ENCODE measurements around the gene IGSF3. TPM values are rescaled to one million over a fixed set of nuclear protein-coding genes. Genes with fewer than 3 reads are reported as not detected.

Gene IGSF3
- total and polyA plus RNA-seq, 2 of the 13 experiments (the other 11 are each of a cell fraction or from before 2014, with no cell fraction given), result 0.11 to 0.16 TPM

DNA sequence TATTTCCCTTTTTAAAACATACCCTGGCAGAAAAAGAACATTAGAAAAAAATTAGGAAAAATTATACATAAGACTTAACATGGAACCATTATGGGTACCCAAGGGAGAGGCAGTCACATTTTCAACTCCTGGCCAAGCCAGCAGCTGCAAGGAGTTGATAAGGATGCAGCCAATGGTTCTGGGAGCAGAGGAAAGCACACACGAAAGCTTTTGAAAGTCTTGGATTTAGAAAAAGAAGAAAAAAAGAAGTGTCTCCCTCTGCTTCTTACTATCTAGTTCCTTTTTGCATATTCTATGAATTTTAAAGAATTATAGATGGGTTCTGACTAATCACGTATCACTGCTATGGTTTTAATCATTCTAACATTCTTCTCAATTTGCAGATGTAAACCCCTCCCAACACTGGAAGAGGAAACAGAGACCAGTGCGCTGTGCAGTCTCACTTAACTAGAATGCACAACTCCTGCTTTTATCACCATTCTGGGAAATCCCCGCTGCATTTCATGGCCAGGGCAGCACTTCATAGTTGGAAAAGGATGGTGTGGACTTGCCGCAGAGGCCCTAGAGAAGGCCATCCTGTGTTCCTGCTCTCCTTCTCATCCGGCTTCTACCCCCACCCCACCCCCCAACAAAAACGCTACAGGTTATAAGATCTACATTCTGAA is 94.0 kb downstream of the IGSF3 start (continued):
- TF ChIP-seq, protein P1, sequence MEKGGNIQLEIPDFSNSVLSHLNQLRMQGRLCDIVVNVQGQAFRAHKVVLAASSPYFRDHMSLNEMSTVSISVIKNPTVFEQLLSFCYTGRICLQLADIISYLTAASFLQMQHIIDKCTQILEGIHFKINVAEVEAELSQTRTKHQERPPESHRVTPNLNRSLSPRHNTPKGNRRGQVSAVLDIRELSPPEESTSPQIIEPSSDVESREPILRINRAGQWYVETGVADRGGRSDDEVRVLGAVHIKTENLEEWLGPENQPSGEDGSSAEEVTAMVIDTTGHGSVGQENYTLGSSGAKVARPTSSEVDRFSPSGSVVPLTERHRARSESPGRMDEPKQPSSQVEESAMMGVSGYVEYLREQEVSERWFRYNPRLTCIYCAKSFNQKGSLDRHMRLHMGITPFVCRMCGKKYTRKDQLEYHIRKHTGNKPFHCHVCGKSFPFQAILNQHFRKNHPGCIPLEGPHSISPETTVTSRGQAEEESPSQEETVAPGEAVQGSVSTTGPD (CRISPR knock-in tag; IDR thresholded peaks at IDR 0.05), result no peak
- TF ChIP-seq ZNF841 (CRISPR knock-in tag; IDR thresholded peaks at IDR 0.05; ENCODE audit: borderline replicate concordance), result no peak
- no peak for TF ChIP-seq ZNF331 (CRISPR knock-in tag; IDR thresholded peaks at IDR 0.05)

DNA sequence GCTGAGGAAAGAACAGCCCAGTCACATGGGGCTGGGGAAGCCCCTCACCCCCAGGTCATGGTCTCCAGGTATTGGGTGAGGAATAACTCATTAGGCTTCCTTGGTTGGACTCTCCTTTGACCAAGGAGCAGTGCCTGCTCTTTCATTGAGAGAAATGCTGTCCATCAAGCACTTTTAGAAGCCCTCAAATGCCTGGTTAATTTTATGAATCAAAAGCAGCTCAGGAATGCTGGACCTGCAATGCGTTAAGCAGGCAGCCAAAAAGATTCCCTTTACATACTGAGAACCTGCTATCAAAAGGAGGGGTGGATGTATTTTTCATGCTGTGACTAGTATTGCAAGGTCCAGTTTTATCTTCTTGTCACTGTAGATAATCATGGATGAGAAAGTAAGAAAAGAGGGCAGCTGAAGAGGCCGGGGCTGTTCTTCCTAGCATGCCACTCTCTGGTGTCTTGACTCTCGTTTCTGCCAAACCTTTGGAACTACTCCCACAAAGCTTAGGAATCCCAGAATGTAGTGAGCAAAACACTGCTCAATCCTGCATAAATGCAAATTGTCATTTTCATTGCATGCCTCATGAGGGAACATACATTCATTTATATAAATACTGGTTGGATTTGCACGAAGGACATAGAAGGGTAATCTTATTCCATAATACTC is 94.6 kb downstream of the IGSF3 start:
- H3K79me2 ChIP-seq (ENCODE audit: insufficient read depth, low read length), result no peaks in the 10 kb centered on the region
- FAIRE-seq (no peak), DNase-seq (ENCODE audit: low spot score) (no peak), ATAC-seq (no peak)
- H3K4me1 ChIP-seq (ENCODE audit: insufficient read depth, low read length), result peaks cover 33% of the 10 kb centered on the region
- peaks cover 0 to 20% of the 10 kb centered on the region in 2 experiments; a peak in 2 of 5 replicates for H3K27me3 ChIP-seq (ENCODE audit: control insufficient read depth in 1 of 2, insufficient read depth in 2 of 2, low read length in 2 of 2)
- no TSS peak for BruUV-seq (replicated peaks)
- H4K20me1 ChIP-seq (ENCODE audit: insufficient read depth, low read length), result no peaks in the 10 kb centered on the region; the same call in 1 of the 2 replicates
- H3K9ac ChIP-seq (ENCODE audit: insufficient read depth, low read depth, low read length), result no peak overlapping the region
- H3K9me3 ChIP-seq (ENCODE audit: low read length), result no peaks in the 10 kb centered on the region
- in situ Hi-C loops (cut with HindIII; ENCODE audit: extremely low pct_ligation_motif_present, low pct_unique_long_range_greater_than_20kb) (no loop called here), intact Hi-C loops (cut with micrococcal nuclease; ENCODE audit: unreplicated experiment) (loop anchor here (5.0 to 10.0 kb wide), 4 partner anchors 46 to 242 kb away; no protein-coding TSS in a partner anchor)
- ChIA-PET CTCF (ENCODE audit: low intra/inter-chr PET ratio, low total read pairs) (no interaction called here), POLR2A (no interaction called here)
- no peak overlapping the region for H2AFZ ChIP-seq (ENCODE audit: low read length)
- 47% methylated on average over 4 of the region's 4 CpGs for WGBS (ENCODE audit: low lambda C conversion rate)
- no peak overlapping the region for H3K27ac ChIP-seq (ENCODE audit: extremely low read length, insufficient read depth, low read length)
- no peak overlapping the region for H3K4me3 ChIP-seq (replicated peaks in 1 of 3; ENCODE audit: insufficient read depth in 1 of 3, low read depth in 2 of 3, low read length in 3 of 3)
- TF ChIP-seq NFIB (CRISPR knock-in tag; IDR thresholded peaks at IDR 0.05; ENCODE audit: borderline replicate concordance), result no peak
- no peak for TF ChIP-seq ZNF605 (CRISPR knock-in tag; IDR thresholded peaks at IDR 0.05)
- no peak for TF ChIP-seq ZNF629 (CRISPR knock-in tag; conservative IDR thresholded peaks at IDR 0.05)
- TF ChIP-seq NONO (IDR thresholded peaks at IDR 0.05), result no peak
- TF ChIP-seq NONO (CRISPR knock-in tag; conservative IDR thresholded peaks at IDR 0.05), result no peak
- TF ChIP-seq AGO1 (IDR thresholded peaks at IDR 0.05; ENCODE audit: low read depth, low read length, poor library complexity, severe bottlenecking), result no peak
- TF ChIP-seq HMGA1 (CRISPR knock-in tag; conservative IDR thresholded peaks at IDR 0.05), result no peak
- no peak for TF ChIP-seq SMYD3 (CRISPR knock-in tag; IDR thresholded peaks at IDR 0.05)
- TF ChIP-seq, protein P2, sequence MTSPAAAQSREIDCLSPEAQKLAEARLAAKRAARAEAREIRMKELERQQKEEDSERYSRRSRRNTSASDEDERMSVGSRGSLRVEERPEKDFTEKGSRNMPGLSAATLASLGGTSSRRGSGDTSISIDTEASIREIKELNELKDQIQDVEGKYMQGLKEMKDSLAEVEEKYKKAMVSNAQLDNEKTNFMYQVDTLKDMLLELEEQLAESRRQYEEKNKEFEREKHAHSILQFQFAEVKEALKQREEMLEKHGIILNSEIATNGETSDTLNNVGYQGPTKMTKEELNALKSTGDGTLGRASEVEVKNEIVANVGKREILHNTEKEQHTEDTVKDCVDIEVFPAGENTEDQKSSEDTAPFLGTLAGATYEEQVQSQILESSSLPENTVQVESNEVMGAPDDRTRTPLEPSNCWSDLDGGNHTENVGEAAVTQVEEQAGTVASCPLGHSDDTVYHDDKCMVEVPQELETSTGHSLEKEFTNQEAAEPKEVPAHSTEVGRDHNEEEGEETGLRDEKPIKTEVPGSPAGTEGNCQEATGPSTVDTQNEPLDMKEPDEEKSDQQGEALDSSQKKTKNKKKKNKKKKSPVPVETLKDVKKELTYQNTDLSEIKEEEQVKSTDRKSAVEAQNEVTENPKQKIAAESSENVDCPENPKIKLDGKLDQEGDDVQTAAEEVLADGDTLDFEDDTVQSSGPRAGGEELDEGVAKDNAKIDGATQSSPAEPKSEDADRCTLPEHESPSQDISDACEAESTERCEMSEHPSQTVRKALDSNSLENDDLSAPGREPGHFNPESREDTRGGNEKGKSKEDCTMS (CRISPR knock-in tag; conservative IDR thresholded peaks at IDR 0.05), result no peak
- no peak for TF ChIP-seq SCMH1 (CRISPR knock-in tag; IDR thresholded peaks at IDR 0.05; ENCODE audit: borderline replicate concordance)
- TF ChIP-seq KDM1A (CRISPR knock-in tag; IDR thresholded peaks at IDR 0.05), result no peak
- no peak for TF ChIP-seq ERF (CRISPR knock-in tag; IDR thresholded peaks at IDR 0.05)
- no peak for TF ChIP-seq FOSL2 (CRISPR knock-in tag; IDR thresholded peaks at IDR 0.05)
- H3K36me3 ChIP-seq (replicated peaks in 1 of 2; ENCODE audit: control insufficient read depth in 1 of 2, insufficient read depth in 2 of 2, low read length in 2 of 2), result no peaks in the 10 kb centered on the region
- no peak overlapping the region for H3K4me2 ChIP-seq (ENCODE audit: low read depth, low read length)
